HFFc6 (cell line): ENCODE measurements around the gene WAC. TPM values are rescaled to one million over a fixed set of nuclear protein-coding genes. Genes with fewer than 3 reads are reported as not detected.

ENCODE experiments used
- DNase-seq: peaks from one replicate; pipeline ENCODE4 v3.0.0-alpha.2; 2018
- H3K27ac Mint-ChIP-seq: 2 replicates; pipeline ENCODE4 v1.8.0; 2020; ENCODE audit warnings: mild to moderate bottlenecking, mixed read lengths
- H3K27me3 Mint-ChIP-seq: 2 replicates; pipeline ENCODE4 v1.8.0; 2021; ENCODE audit warnings: mild to moderate bottlenecking, moderate library complexity, mixed read lengths; ENCODE audit not compliant: insufficient read depth
- H3K36me3 Mint-ChIP-seq: 2 replicates; pipeline ENCODE4 v1.8.0; 2021; ENCODE audit warnings: low read depth, mixed read lengths
- H3K4me1 Mint-ChIP-seq: 2 replicates; pipeline ENCODE4 v1.8.0; 2020; ENCODE audit warnings: low read depth, mixed read lengths
- H3K4me3 Mint-ChIP-seq: 2 replicates; pipeline ENCODE4 v1.8.0; 2020; ENCODE audit warnings: mild to moderate bottlenecking, moderate library complexity, mixed read lengths
- H3K9me3 Mint-ChIP-seq: 2 replicates; pipeline ENCODE4 v1.8.0; 2020; ENCODE audit warnings: mild to moderate bottlenecking, mixed read lengths
- total RNA-seq, 6 experiments: library from RNA; stranded (reverse); fragmentation: NEBNext Ultra II Directional; extraction: Animal tissue kit (Norgen Biotek cat#: 25700); gene quantifications; 2 replicates in 1 of 6; 3 replicates in 5 of 6; pipeline ENCODE4 v1.2.3, GENCODE V29; 2021
- TF ChIP-seq, protein P1 (sequence below): fragments of 200-600 bp; sonication (generic); IDR thresholded peaks from 2 replicates; pipeline ENCODE4 v1.5.0; 2021; ENCODE audit warnings: antibody characterized with exemption, mild to moderate bottlenecking

WAC gene
- total RNA-seq, 6 experiments from 2014 or later: 67.2 to 81.5 (median 74.3) TPM

DNA sequence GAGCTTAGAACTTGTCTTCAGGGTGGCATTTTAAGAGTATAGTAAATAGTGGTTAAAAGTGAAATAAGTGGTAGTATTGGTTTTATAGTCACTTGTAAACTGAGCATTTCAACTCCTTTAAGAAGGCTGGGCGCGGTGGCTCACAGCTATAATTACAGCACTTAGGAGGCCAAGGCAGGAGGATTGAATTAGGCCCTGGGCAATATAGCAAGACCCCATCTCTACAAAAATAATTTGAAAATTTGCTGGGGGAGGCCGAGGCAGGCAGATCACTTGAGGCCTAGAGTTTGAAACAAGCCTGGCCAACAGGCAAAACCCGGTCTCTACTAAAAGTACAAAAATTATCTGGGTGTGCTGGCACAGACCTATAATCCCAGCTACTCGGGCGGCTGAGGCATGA is 80.0 kb downstream of the WAC start:
- H3K9me3 Mint-ChIP-seq: no peaks in the 10 kb centered on the region
- peaks cover 4% of the 10 kb centered on the region; the same call in 1 of the 2 replicates for H3K27me3 Mint-ChIP-seq
- DNase-seq: no peak
- no peak overlapping the region for H3K27ac Mint-ChIP-seq
- no peak overlapping the region for H3K4me3 Mint-ChIP-seq
- TF ChIP-seq, protein P1, sequence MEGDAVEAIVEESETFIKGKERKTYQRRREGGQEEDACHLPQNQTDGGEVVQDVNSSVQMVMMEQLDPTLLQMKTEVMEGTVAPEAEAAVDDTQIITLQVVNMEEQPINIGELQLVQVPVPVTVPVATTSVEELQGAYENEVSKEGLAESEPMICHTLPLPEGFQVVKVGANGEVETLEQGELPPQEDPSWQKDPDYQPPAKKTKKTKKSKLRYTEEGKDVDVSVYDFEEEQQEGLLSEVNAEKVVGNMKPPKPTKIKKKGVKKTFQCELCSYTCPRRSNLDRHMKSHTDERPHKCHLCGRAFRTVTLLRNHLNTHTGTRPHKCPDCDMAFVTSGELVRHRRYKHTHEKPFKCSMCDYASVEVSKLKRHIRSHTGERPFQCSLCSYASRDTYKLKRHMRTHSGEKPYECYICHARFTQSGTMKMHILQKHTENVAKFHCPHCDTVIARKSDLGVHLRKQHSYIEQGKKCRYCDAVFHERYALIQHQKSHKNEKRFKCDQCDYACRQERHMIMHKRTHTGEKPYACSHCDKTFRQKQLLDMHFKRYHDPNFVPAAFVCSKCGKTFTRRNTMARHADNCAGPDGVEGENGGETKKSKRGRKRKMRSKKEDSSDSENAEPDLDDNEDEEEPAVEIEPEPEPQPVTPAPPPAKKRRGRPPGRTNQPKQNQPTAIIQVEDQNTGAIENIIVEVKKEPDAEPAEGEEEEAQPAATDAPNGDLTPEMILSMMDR: no peak
- peaks cover 50% of the 10 kb centered on the region for H3K36me3 Mint-ChIP-seq
- no peaks in the 10 kb centered on the region; the same call in 1 of the 2 replicates for H3K4me1 Mint-ChIP-seq

DNA sequence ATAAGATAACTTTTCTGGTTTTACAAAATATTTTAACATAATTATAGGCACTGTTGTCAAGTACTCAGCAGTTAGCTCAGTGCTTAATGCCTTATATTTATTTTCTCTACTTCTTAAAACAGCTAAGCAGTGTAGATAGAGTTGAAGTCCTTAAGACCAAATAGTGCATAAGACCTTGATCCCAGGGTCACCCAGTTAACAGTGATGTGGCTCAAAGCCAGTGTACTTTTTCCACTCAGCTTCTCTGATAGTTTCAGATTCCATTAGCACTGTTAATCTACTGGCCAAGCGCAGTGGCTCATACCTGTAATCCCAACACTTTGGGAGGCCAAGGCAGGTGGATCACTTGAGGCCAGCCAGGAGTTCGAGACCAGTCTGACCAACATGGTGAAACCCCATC is 83.6 kb downstream of the WAC start:
- Mint-ChIP-seq H3K27ac (no peak overlapping the region), H3K4me1 (no peaks in the 10 kb centered on the region; the same call in 1 of the 2 replicates), H3K27me3 (no peaks in the 10 kb centered on the region), H3K4me3 (no peak overlapping the region), H3K36me3 (peaks cover 38% of the 10 kb centered on the region), H3K9me3 (no peaks in the 10 kb centered on the region)
- DNase-seq: no peak
- TF ChIP-seq, protein P1: no peak

DNA sequence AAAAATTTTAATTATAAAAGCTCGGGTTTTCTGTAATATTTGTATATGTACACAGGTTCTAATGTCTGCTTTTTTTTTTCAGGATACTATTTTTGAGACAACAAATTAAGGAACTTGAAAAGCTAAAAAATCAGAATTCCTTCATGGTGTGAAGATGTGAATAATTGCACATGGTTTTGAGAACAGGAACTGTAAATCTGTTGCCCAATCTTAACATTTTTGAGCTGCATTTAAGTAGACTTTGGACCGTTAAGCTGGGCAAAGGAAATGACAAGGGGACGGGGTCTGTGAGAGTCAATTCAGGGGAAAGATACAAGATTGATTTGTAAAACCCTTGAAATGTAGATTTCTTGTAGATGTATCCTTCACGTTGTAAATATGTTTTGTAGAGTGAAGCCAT is 86.5 kb downstream of the WAC start:
- H3K27ac Mint-ChIP-seq: no peak overlapping the region
- H3K36me3 Mint-ChIP-seq: peaks cover 16% of the 10 kb centered on the region
- no peak overlapping the region for H3K4me3 Mint-ChIP-seq
- no peak for DNase-seq
- no peaks in the 10 kb centered on the region; the same call in 1 of the 2 replicates for H3K27me3 Mint-ChIP-seq
- TF ChIP-seq, protein P1: no peak
- H3K4me1 Mint-ChIP-seq: no peaks in the 10 kb centered on the region
- H3K9me3 Mint-ChIP-seq: no peaks in the 10 kb centered on the region

DNA sequence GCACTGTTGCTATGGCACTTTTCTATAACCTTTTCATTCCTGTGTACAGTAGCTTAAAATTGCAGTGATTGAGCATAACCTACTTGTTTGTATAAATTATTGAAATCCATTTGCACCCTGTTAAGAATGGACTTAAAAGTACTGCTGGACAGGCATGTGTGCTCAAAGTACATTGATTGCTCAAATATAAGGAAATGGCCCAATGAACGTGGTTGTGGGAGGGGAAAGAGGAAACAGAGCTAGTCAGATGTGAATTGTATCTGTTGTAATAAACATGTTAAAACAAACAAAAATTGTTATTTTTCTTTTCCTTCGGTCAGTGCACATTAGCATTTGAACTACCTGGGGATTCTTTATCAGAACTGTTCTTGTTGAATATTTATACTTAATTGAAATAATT is 87.3 kb downstream of the WAC start:
- TF ChIP-seq, protein P1: no peak
- Mint-ChIP-seq H3K36me3 (peaks cover 15% of the 10 kb centered on the region), H3K27me3 (peaks cover 2% of the 10 kb centered on the region), H3K9me3 (no peaks in the 10 kb centered on the region), H3K4me1 (no peaks in the 10 kb centered on the region), H3K27ac (no peak overlapping the region), H3K4me3 (no peak overlapping the region)
- DNase-seq: no peak

DNA sequence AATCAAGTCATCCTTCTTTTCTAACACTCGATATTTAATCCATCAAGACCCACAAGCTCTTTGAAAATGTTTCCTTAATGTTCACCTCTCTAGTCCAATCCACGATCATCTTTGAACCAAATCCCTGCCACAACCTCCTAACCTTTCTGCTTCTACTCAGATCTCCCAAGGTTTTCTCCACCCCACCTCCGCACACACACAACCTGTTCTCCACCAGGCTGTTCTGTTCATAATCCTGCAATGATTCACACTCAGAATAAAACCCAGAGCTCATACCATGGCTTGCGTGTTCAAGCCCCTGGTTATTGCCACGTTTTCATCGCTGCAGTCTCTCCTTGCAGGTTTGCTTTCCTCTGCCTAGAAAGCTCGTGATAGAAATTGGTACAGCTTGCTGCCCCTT is 90.6 kb downstream of the WAC start:
- TF ChIP-seq, protein P1: no peak
- no peak overlapping the region for H3K27ac Mint-ChIP-seq

DNA sequence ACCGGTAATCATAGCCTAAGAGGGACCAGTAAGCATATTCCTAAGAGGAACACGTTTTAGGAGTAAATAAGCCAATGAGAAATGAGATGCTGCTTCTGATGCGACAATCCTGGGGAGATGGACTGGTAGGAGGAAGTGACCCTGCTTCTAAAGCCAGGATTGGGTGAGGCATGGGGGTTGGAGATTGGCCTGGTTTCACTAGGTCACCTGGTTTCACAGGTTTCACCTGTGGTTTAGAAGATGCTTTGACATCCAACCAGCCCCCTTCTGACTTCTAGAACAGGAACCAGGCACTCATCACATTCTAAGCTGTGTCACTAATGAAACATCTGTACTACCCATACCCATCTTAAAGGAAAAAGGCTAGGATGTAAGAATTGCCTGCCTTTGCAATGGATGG is 91.4 kb downstream of the WAC start:
- Mint-ChIP-seq H3K36me3 (peaks cover 5% of the 10 kb centered on the region; the same call in 1 of the 2 replicates), H3K9me3 (no peaks in the 10 kb centered on the region), H3K27ac (no peak overlapping the region), H3K4me1 (peaks cover 10% of the 10 kb centered on the region), H3K4me3 (no peak overlapping the region), H3K27me3 (peaks cover 6% of the 10 kb centered on the region)
- no peak for DNase-seq
- TF ChIP-seq, protein P1: no peak

More for the DNA sequence above, 90.6 kb downstream of the WAC start:
- no peak overlapping the region for H3K4me3 Mint-ChIP-seq
- H3K9me3 Mint-ChIP-seq: no peaks in the 10 kb centered on the region
- H3K36me3 Mint-ChIP-seq: peaks cover 7% of the 10 kb centered on the region
- peaks cover 4% of the 10 kb centered on the region for H3K27me3 Mint-ChIP-seq
- H3K4me1 Mint-ChIP-seq: peaks cover 6% of the 10 kb centered on the region
- no peak for DNase-seq
